Measurements from ENCODE around the gene NFX1. TPM values are rescaled to one million over a fixed set of nuclear protein-coding genes. Genes with fewer than 3 reads are reported as not detected.

Gene NFX1
- total RNA-seq, 2 experiments from 2014 or later, result 46.3 to 48.1 TPM

DNA sequence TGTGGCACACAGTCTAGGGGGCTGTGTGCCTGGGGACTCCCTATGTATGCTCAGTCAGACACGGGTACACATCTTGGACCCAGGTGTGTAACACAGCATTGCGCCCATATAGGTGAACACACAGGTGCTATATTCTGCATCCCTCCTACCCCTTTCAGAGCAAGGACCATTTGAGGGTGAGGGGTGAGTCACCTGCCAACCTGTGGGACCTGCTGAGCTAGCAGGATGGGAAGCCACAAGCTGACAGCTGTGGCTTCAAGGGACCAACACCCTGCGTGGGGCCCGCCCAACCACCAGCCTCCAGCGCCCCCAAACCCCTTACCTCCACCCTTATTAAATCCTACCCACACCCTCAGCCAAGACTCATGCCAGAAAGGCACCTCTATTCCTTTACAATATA, 126.7 kb downstream of the NFX1 start:
- ATAC-seq (no peak), DNase-seq (peak; percentile 45)
- Mint-ChIP-seq H3K9me3 (ENCODE audit: low read depth) (no peaks in the 10 kb centered on the region), H3K4me1 (peaks cover 42% of the 10 kb centered on the region), H3K27ac (peak overlapping the region; percentile 8), H3K36me3 (no peaks in the 10 kb centered on the region), H3K27me3 (no peaks in the 10 kb centered on the region), H3K4me3 (no peak overlapping the region)
- CTCF ChIA-PET, result interaction anchor here (1.0 to 11.2 kb wide), 8 partner anchors 12 to 130 kb away, joined by 3 to 135 read pairs (median 19); partner anchors contain the start of genes AQP3, NFX1 and NOL6

- Mint-ChIP-seq H3K27me3 (no peaks in the 10 kb centered on the region), H3K36me3 (no peaks in the 10 kb centered on the region), H3K4me3 (no peak overlapping the region), H3K27ac (no peak overlapping the region), H3K9me3 (ENCODE audit: low read depth) (no peaks in the 10 kb centered on the region), H3K4me1 (peaks cover 42% of the 10 kb centered on the region)
- CTCF ChIA-PET, result interaction anchor here (0.6 to 11.2 kb wide), 5 partner anchors 27 to 55 kb away, joined by 3 to 135 read pairs (median 54); partner anchors contain the start of genes AQP3 and NOL6
- DNase-seq (no peak), ATAC-seq (no peak)
Measured at GRCh38 chr9:33418090-33418489, 127.8 kb downstream of the NFX1 start.

DNA sequence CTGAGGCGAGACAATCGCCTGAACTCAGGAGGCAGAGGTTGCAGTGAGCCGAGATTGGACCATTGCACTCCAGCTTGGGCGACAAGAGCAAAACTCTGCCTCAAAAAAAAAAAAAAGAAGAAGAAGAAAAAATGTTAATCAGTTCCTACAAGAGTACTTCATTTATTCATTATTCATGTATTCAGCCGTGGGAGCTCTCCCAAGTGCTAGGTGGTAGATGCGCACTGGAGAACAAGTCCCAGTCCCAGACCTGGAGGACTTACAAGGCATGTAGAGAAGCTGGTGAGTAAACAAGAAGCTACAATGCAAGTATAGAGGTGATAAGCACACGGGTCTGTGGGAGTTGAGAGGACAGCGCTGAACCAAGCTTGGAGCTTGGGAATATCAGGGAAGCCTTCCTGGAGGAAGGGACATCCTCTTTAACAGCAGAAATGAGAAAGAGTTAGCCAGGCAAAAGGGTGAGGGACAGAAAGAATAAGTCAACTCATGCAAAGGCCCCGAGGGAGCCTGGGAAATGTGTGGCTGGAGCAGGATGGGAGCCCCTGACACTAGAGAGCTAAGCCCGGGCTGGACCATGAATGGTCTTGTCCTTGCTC, 129.5 kb downstream of the NFX1 start:
- ATAC-seq (no peak), DNase-seq (no peak)
- Mint-ChIP-seq H3K27me3 (no peaks in the 10 kb centered on the region), H3K4me3 (no peak overlapping the region), H3K27ac (no peak overlapping the region), H3K36me3 (no peaks in the 10 kb centered on the region), H3K9me3 (ENCODE audit: low read depth) (no peaks in the 10 kb centered on the region), H3K4me1 (peaks cover 36% of the 10 kb centered on the region)
- CTCF ChIA-PET, result interaction anchor here (0.9 to 1.2 kb wide), 3 partner anchors 30 to 54 kb away, joined by 3 to 4 read pairs (median 3); partner anchors contain the start of gene NOL6

Other genes with a start within 250 kb of the NFX1 start
- gene SMU1, start 213.8 kb upstream of the NFX1 start, total RNA-seq, result 10 to 100 TPM; 20.0 to 23.0 TPM
- gene B4GALT1, start 123.2 kb upstream of the NFX1 start, total RNA-seq, result 10 to 100 TPM; 33.8 to 35.2 TPM
- not detected for gene SPINK4, start 50.3 kb upstream of the NFX1 start, total RNA-seq
- 10 to 100 TPM; 74.9 to 81.0 TPM for gene BAG1, start 25.8 kb upstream of the NFX1 start, total RNA-seq
- 100 to 1,000 TPM; 114 to 130 TPM for gene CHMP5, start 25.5 kb upstream of the NFX1 start, total RNA-seq
- gene AQP7, start 112.1 kb downstream of the NFX1 start, total RNA-seq, result not detected
- gene AQP3, start 157.1 kb downstream of the NFX1 start, total RNA-seq, result 10 to 100 TPM in 1 of 2 experiments, 1 to 10 TPM in 1; 2.8 to 10.4 TPM
- 10 to 100 TPM; 34.3 to 43.1 TPM for gene NOL6, start 183.4 kb downstream of the NFX1 start, total RNA-seq
- under 1 TPM; 0.33 to 0.79 TPM for gene ANKRD18B, start 233.7 kb downstream of the NFX1 start, total RNA-seq

Data from activated CD8-positive, alpha-beta memory T cell treated with anti-CD3 and anti-CD28 coated beads, Interleukin-2, amount 10 ng/mL, durations not matched to agents 7 days and 5 days (primary cell).